ENCODE measurements around the gene OXLD1. TPM values are rescaled to one million over a fixed set of nuclear protein-coding genes. Genes with fewer than 3 reads are reported as not detected.
"Not testable (repeated sequence)": the region's sequence is repeated elsewhere in the genome, so short reads cannot be mapped to it uniquely, and the experiment has no call there.

OXLD1 gene
- total and polyA plus RNA-seq, 12 donors, result 3.7 to 166 (median 51.5) TPM

GRCh38 chr17:81635431-81635830 lies 31.0 kb downstream of the OXLD1 start:
- intact Hi-C loops (cut with DNase I), result no loop called here
- Histone ChIP-seq H3K4me3 (peak overlapping the region in 1 of 4 donors; percentile 100), H3K9me3 (replicated peaks in 1 of 3) (no peaks in the 10 kb centered on the region), H3K4me1 (replicated peaks in 1 of 2) (peaks cover 10 to 36% of the 10 kb centered on the region in 2 donors), H3K36me3 (replicated peaks in 1 of 2) (no peaks in the 10 kb centered on the region), H3K27ac (no peak overlapping the region), H3K27me3 (no peaks in the 10 kb centered on the region)
- DNase-seq, result no peak
- 69 to 94% (median 87%) methylated on average over 4 to 5 of the region's 5 CpGs for WGBS, 4 donors
- TF ChIP-seq POLR2A (IDR thresholded peaks at IDR 0.05), result no peak
- TF ChIP-seq CTCF (IDR thresholded peaks at IDR 0.05), result no peak

GRCh38 chr17:81631482-81631881 lies 34.9 kb downstream of the OXLD1 start:
- intact Hi-C loops (cut with DNase I), result no loop called here
- DNase-seq, result no peak
- Histone ChIP-seq H3K9me3 (replicated peaks in 1 of 3) (no peaks in the 10 kb centered on the region), H3K36me3 (replicated peaks in 1 of 2) (peaks cover 0 to 33% of the 10 kb centered on the region in 2 donors), H3K27me3 (no peaks in the 10 kb centered on the region), H3K4me1 (replicated peaks in 1 of 2) (peaks cover 10 to 30% of the 10 kb centered on the region in 2 donors), H3K4me3 (no peak overlapping the region), H3K27ac (no peak overlapping the region)
- TF ChIP-seq CTCF (IDR thresholded peaks at IDR 0.05), result no peak
- TF ChIP-seq POLR2A (IDR thresholded peaks at IDR 0.05), result no peak
- 77 to 93% (median 91%) methylated on average over 7 of the region's 7 CpGs for WGBS, 4 donors

GRCh38 chr17:81630274-81630673 lies 36.1 kb downstream of the OXLD1 start:
- 79 to 87% (median 83%) methylated on average over 8 of the region's 8 CpGs for WGBS, 4 donors
- H3K27ac ChIP-seq, result no peak overlapping the region
- TF ChIP-seq CTCF (IDR thresholded peaks at IDR 0.05), result no peak
- TF ChIP-seq POLR2A (IDR thresholded peaks at IDR 0.05), result no peak
- no peaks in the 10 kb centered on the region for H3K27me3 ChIP-seq
- H3K9me3 ChIP-seq (replicated peaks in 1 of 3), result no peaks in the 10 kb centered on the region
- DNase-seq, result no peak
- H3K36me3 ChIP-seq (replicated peaks in 1 of 2), result peaks cover 0 to 45% of the 10 kb centered on the region in 2 donors
- H3K4me1 ChIP-seq (replicated peaks in 1 of 2), result peaks cover under 1 to 20% of the 10 kb centered on the region in 2 donors
- H3K4me3 ChIP-seq, result no peak overlapping the region
- intact Hi-C loops (cut with DNase I), result no loop called here

GRCh38 chr17:81621494-81622130 lies 44.8 kb downstream of the OXLD1 start:
- Histone ChIP-seq H3K27me3 (no peaks in the 10 kb centered on the region), H3K4me1 (replicated peaks in 1 of 2) (peaks cover 19 to 22% of the 10 kb centered on the region in 2 donors), H3K36me3 (replicated peaks in 1 of 2) (peaks cover 0 to 80% of the 10 kb centered on the region in 2 donors), H3K4me3 (no peak overlapping the region), H3K9me3 (replicated peaks in 1 of 3) (no peaks in the 10 kb centered on the region), H3K27ac (peak overlapping the region; percentile 12 to 90 (median 72))
- intact Hi-C loops (cut with DNase I), result no loop called here
- WGBS, 4 donors, result 39 to 54% (median 43%) methylated on average over 9 to 11 of the region's 11 CpGs
- TF ChIP-seq CTCF (IDR thresholded peaks at IDR 0.05), result no peak
- peak in 1 of 2 donors; percentile 53 for TF ChIP-seq POLR2A (IDR thresholded peaks at IDR 0.05)
- peak; percentile 50 to 94 (median 90) for DNase-seq

- peaks cover 0 to 62% of the 10 kb centered on the region in 2 donors for H3K36me3 ChIP-seq (replicated peaks in 1 of 2)
- DNase-seq; H3K4me3 ChIP-seq; intact Hi-C loops (cut with DNase I); H3K27ac ChIP-seq; H3K27me3 ChIP-seq; H3K9me3 ChIP-seq (replicated peaks in 1 of 3): not testable (repeated sequence)
- 95 to 97% (median 97%) methylated on average over 4 to 26 of the region's 36 CpGs; no CpG with 5 or more reads in 1 of the 4 donors for WGBS, 4 donors
- peaks cover 30 to 48% of the 10 kb centered on the region in 2 donors for H3K4me1 ChIP-seq (replicated peaks in 1 of 2)
Measured at GRCh38 chr17:81618307-81618706, 48.1 kb downstream of the OXLD1 start.

Measured in adrenal gland (tissue), 12 donors.